Lung (tissue), 12 donors: Measurements from ENCODE around the gene FAM117B. TPM values are rescaled to one million over a fixed set of nuclear protein-coding genes. Genes with fewer than 3 reads are reported as not detected.
"Not testable (repeated sequence)": the region's sequence is repeated elsewhere in the genome, so short reads cannot be mapped to it uniquely, and the experiment has no call there.

Experiments
- ATAC-seq: fragments of 200-7000 bp; cut with Tn5 transposase; one replicate; pipeline ENCODE4 v1.9.1; 2020; ENCODE audit warnings: moderate number of reproducible peaks; ENCODE audit not compliant: insufficient read depth, low FRiP score
- DNase-seq, 3 donors: peaks; one replicate each; pipeline ENCODE4 v3.0.0-alpha.2; 2013 to 2017
- H3K27ac ChIP-seq, 2 donors: one replicate each; pipeline ENCODE4 v1.5.1; 2013; ENCODE audit warnings: mild to moderate bottlenecking in 2 of 2, moderate library complexity in 2 of 2, control low read depth in 1 of 2, inconsistent platforms in 1 of 2, low read depth in 1 of 2, low read length in 1 of 2
- H3K27me3 ChIP-seq, 3 donors: one replicate each; pipeline ENCODE4 v1.5.1; 2013; ENCODE audit warnings: low read length in 2 of 3; ENCODE audit not compliant: control insufficient read depth in 3 of 3, insufficient read depth in 3 of 3
- H3K36me3 ChIP-seq, 4 donors: one replicate each; pipeline ENCODE4 v1.5.1; 2013; ENCODE audit warnings: low read length in 4 of 4, mild to moderate bottlenecking in 1 of 4, moderate library complexity in 1 of 4; ENCODE audit not compliant: control insufficient read depth in 4 of 4, insufficient read depth in 4 of 4
- H3K4me1 ChIP-seq, 5 donors: one replicate each; pipeline ENCODE4 v1.5.1; 2013; ENCODE audit warnings: low read length in 5 of 5, mild to moderate bottlenecking in 2 of 5, moderate library complexity in 1 of 5; ENCODE audit not compliant: control insufficient read depth in 5 of 5, insufficient read depth in 5 of 5
- H3K4me3 ChIP-seq: one replicate; pipeline ENCODE4 v1.5.1; 2013; ENCODE audit warnings: mild to moderate bottlenecking, control low read depth, moderate library complexity
- H3K9ac ChIP-seq, 2 donors: one replicate each; pipeline ENCODE4 v1.5.1; 2013; ENCODE audit warnings: low read length in 2 of 2, control low read depth in 1 of 2; ENCODE audit not compliant: insufficient read depth in 1 of 2
- H3K9me3 ChIP-seq, 4 donors: one replicate each; pipeline ENCODE4 v1.5.1; 2013; ENCODE audit warnings: low read length in 3 of 4, mild to moderate bottlenecking in 1 of 4, moderate library complexity in 1 of 4; ENCODE audit not compliant: control insufficient read depth in 4 of 4, insufficient read depth in 3 of 4
- CTCF ChIP-seq: IDR thresholded peaks from 2 replicates; pipeline ENCODE4 v1.5.1; 2012; ENCODE audit warnings: mild to moderate bottlenecking; ENCODE audit errors: control extremely low read depth, extremely low read depth
- WGBS, 2 donors: extraction: QIAGEN DNeasy Blood & Tissue Kit; methylation state at CpG; one replicate each; pipeline ENCODE4 v1.1.7; 2013; 5-methylcytosine and 5-hydroxymethylcytosine counted together
- polyA plus RNA-seq, 2 donors: library from polyadenylated mRNA; stranded (reverse); fragments of 200-250 nt; gene quantifications; one replicate each; pipeline ENCODE4 v1.2.1, GENCODE V29; 2013
- total RNA-seq, 2 donors: library from RNA; depleted of rRNA in 1 of 2; stranded (reverse); fragments of >200 nt in 1 of 2; gene quantifications; one replicate each; pipeline ENCODE4 v1.2.1, GENCODE V29; 2014 to 2021
- donor health status: control.
- donor health status: control.
- donor health status: Bipolar disorder and iron deficiency.
- donor health status: healthy.
- donor health status: DM: yes; HTN: yes; CAD: no.

Gene FAM117B
- total and polyA plus RNA-seq, 4 donors, result 1.4 to 19.9 (median 4.5) TPM

- WGBS, 2 donors, result 62 to 77% methylated on average over 4 of the region's 4 CpGs
- no peak overlapping the region for H3K4me3 ChIP-seq
- ATAC-seq (no peak), DNase-seq (no peak)
- no peak overlapping the region for H3K27ac ChIP-seq
- H3K9ac ChIP-seq, result no peak overlapping the region
- no peaks in the 10 kb centered on the region for H3K27me3 ChIP-seq
- H3K36me3 ChIP-seq, result no peaks in the 10 kb centered on the region
- H3K9me3 ChIP-seq, result peaks cover 0 to 6% (median 0%) of the 10 kb centered on the region in 4 donors
- no peaks in the 10 kb centered on the region for H3K4me1 ChIP-seq
- TF ChIP-seq CTCF, result no peak
Measured at GRCh38 chr2:202705446-202706020, 70.8 kb downstream of the FAM117B start.

GRCh38 chr2:202714971-202715935, 80.5 kb downstream of the FAM117B start:
- not testable (repeated sequence) for H3K9me3 ChIP-seq, H3K36me3 ChIP-seq, H3K9ac ChIP-seq, H3K27ac ChIP-seq, H3K4me3 ChIP-seq, ATAC-seq, H3K27me3 ChIP-seq, H3K4me1 ChIP-seq, DNase-seq
- WGBS, 2 donors, result 97% methylated on average over 32 to 62 of the region's 64 CpGs

GRCh38 chr2:202716114-202716718, 81.4 kb downstream of the FAM117B start:
- no peaks in the 10 kb centered on the region for H3K4me1 ChIP-seq
- H3K27ac ChIP-seq, result no peak overlapping the region
- peaks cover 0 to 6% (median 0%) of the 10 kb centered on the region in 4 donors for H3K36me3 ChIP-seq
- 96 to 98% methylated on average over 5 of the region's 5 CpGs for WGBS, 2 donors
- no peak for DNase-seq
- ATAC-seq, result no peak
- H3K9me3 ChIP-seq, result peaks cover 4 to 9% (median 6%) of the 10 kb centered on the region in 4 donors
- H3K9ac ChIP-seq, result no peak overlapping the region
- no peak for TF ChIP-seq CTCF
- H3K4me3 ChIP-seq, result no peak overlapping the region
- no peaks in the 10 kb centered on the region for H3K27me3 ChIP-seq
